ENCODE measurements around the gene KLHDC7B. TPM values are rescaled to one million over a fixed set of nuclear protein-coding genes. Genes with fewer than 3 reads are reported as not detected.

Gene KLHDC7B
- total and polyA plus RNA-seq, 2 donors (not counting 3 experiments of a cell fraction or from before 2014, with no cell fraction given) = not detected

DNA sequence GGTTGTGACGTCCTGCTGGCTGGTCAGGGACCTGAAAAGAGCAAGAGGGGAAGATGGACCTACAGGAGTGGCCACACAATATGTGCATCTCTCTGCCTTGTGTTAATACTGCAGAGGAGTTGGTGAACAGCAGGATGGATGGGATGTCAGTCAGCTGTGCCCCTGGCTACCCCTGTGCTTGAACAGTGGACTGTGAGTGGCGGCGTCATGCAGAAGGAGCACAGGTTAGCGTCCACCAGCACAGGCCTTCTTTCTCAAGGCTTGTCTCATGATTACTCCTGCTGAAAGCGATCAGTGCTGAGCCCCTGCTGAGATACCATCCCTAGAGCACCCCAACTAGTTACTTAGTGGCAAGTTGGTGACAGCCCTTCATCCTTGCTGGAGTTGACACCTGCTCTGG is 40.7 kb downstream of the KLHDC7B start:
- Histone ChIP-seq H3K9ac (replicated peaks; ENCODE audit: extremely low read depth, insufficient read depth, low read length) (no peak overlapping the region), H3K9me1 (replicated peaks; ENCODE audit: control insufficient read depth, extremely low read depth, insufficient read depth, low read length) (no peaks in the 10 kb centered on the region), H3K27me3 (ENCODE audit: control insufficient read depth in 2 of 2, insufficient read depth in 2 of 2, low read length in 2 of 2) (peaks cover 7 to 10% of the 10 kb centered on the region in 2 experiments), H2AFZ (ENCODE audit: low read depth, low read length) (no peak overlapping the region), H3K79me2 (ENCODE audit: control insufficient read depth, insufficient read depth, low read length) (peaks cover 6% of the 10 kb centered on the region), H3K4me2 (ENCODE audit: insufficient read depth, low read length) (no peak overlapping the region), H3K9me3 (replicated peaks; ENCODE audit: control insufficient read depth, insufficient read depth, low read length) (no peaks in the 10 kb centered on the region), H3K36me3 (ENCODE audit: control insufficient read depth in 2 of 2, extremely low read depth in 1 of 2, insufficient read depth in 2 of 2, low read length in 2 of 2) (no peaks in the 10 kb centered on the region), H3K27ac (ENCODE audit: insufficient read depth, low read depth, low read length) (no peak overlapping the region), H3K4me1 (ENCODE audit: control insufficient read depth, extremely low read depth, insufficient read depth, low read length) (peaks cover 11% of the 10 kb centered on the region), H4K20me1 (replicated peaks; ENCODE audit: control insufficient read depth, extremely low read depth, insufficient read depth, low read length) (no peaks in the 10 kb centered on the region), H3K4me3 (replicated peaks in 1 of 3; ENCODE audit: insufficient read depth in 1 of 3, low read depth in 1 of 3, low read length in 3 of 3) (no peak overlapping the region)
- ChIA-PET POLR2A (no interaction called here), CTCF (no interaction called here)
- no TSS peak for BruUV-seq (replicated peaks)
- FAIRE-seq = no peak
- TF ChIP-seq GATA2 (IDR thresholded peaks at IDR 0.05; ENCODE audit: insufficient read depth, insufficient read length, low read depth, low read length) (no peak), FOS (IDR thresholded peaks at IDR 0.05; ENCODE audit: borderline replicate concordance, insufficient read depth, low read length) (no peak), EZH2 (IDR thresholded peaks at IDR 0.05; ENCODE audit: borderline replicate concordance, low read depth, low read length, severe bottlenecking) (no peak), JUN (IDR thresholded peaks at IDR 0.05; ENCODE audit: borderline replicate concordance, insufficient read depth, insufficient read length, low read depth) (no peak), MYC (IDR thresholded peaks at IDR 0.05; ENCODE audit: low read depth, low read length) (no peak), POLR2AphosphoS5 (IDR thresholded peaks at IDR 0.05; ENCODE audit: insufficient read depth, low read depth, low read length) (no peak), POLR2A (IDR thresholded peaks at IDR 0.05; ENCODE audit: low read depth, low read length) (no peak)
- TF ChIP-seq, protein P1, sequence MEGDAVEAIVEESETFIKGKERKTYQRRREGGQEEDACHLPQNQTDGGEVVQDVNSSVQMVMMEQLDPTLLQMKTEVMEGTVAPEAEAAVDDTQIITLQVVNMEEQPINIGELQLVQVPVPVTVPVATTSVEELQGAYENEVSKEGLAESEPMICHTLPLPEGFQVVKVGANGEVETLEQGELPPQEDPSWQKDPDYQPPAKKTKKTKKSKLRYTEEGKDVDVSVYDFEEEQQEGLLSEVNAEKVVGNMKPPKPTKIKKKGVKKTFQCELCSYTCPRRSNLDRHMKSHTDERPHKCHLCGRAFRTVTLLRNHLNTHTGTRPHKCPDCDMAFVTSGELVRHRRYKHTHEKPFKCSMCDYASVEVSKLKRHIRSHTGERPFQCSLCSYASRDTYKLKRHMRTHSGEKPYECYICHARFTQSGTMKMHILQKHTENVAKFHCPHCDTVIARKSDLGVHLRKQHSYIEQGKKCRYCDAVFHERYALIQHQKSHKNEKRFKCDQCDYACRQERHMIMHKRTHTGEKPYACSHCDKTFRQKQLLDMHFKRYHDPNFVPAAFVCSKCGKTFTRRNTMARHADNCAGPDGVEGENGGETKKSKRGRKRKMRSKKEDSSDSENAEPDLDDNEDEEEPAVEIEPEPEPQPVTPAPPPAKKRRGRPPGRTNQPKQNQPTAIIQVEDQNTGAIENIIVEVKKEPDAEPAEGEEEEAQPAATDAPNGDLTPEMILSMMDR (IDR thresholded peaks at IDR 0.05; ENCODE audit: extremely low read depth in 1 of 2, insufficient read depth in 1 of 2, low read depth in 1 of 2, low read length in 2 of 2) = no peak
- TF ChIP-seq, protein P2, sequence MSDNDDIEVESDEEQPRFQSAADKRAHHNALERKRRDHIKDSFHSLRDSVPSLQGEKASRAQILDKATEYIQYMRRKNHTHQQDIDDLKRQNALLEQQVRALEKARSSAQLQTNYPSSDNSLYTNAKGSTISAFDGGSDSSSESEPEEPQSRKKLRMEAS (IDR thresholded peaks at IDR 0.05; ENCODE audit: insufficient read depth, insufficient read length) = no peak
- dilution Hi-C loops (cut with MboI; ENCODE audit: extremely low pct_ligation_motif_present, low sequenced_read_pairs) (no loop called here), intact Hi-C loops (cut with micrococcal nuclease) (no loop called here)
- DNase-seq (ENCODE audit: low read depth, low spot score) = no peak

Measured in endothelial cell of umbilical vein (primary cell).